C4-2B (cell line): ENCODE results near the gene SOSTDC1.

Experiments
- CTCF ChIP-seq: fragments of 450-650 bp; conservative IDR thresholded peaks from 2 replicates; pipeline ENCODE4 v1.5.1; 2017; ENCODE audit warnings: mild to moderate bottlenecking
- ZFX ChIP-seq: fragments of 450-650 bp; IDR thresholded peaks from 2 replicates; pipeline ENCODE4 v1.6.1; 2017

DNA sequence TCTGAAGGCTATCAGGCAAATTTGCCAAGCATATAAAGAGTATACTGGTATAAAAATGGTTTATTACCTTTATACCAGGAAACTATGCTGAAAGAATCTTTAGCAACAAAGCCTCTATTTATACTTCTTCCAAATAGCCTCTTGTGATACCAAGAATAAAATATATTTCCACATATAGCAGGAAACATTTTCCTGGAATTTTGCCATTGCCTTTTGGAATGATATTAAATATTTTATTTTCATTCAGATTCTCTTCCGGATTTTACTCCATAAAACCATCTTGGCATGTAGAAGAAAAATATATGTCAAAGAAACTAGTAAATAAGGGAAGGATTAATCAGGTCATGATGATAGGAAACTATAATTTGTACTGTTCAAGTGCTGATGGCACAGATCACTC, 17.7 kb downstream of the SOSTDC1 start:
- no peak for TF ChIP-seq CTCF
- no peak for TF ChIP-seq ZFX
